BLaER1 treated with 17β-estradiol and CSF1 and Interleukin-3, amounts not matched to agents 10 nM and 100 nM (cell line): ENCODE measurements around the gene GALNT16.
"Not testable (repeated sequence)": the region's sequence is repeated elsewhere in the genome, so short reads cannot be mapped to it uniquely, and the experiment has no call there.

Experiments
- H3K27ac ChIP-seq, 11 experiments: shearing (Covaris generic); formaldehyde crosslinking; 2 replicates each; pipeline ENCODE4 v1.8.1; 2022
- H3K27me3 ChIP-seq, 11 experiments: shearing (Covaris generic); formaldehyde crosslinking; 2 replicates each; pipeline ENCODE4 v1.8.1; 2022
- H3K36me3 ChIP-seq, 11 experiments: shearing (Covaris generic); formaldehyde crosslinking; 2 replicates each; pipeline ENCODE4 v1.8.1; 2022
- H3K4me1 ChIP-seq, 10 experiments: shearing (Covaris generic); formaldehyde crosslinking; 2 replicates each; pipeline ENCODE4 v1.8.1; 2022
- H3K4me2 ChIP-seq, 11 experiments: shearing (Covaris generic); formaldehyde crosslinking; 2 replicates each; pipeline ENCODE4 v1.8.1; 2022
- H3K4me3 ChIP-seq, 10 experiments: shearing (Covaris generic); formaldehyde crosslinking; 2 replicates each; pipeline ENCODE4 v1.8.1; 2022
- H3K9ac ChIP-seq, 11 experiments: shearing (Covaris generic); formaldehyde crosslinking; 2 replicates each; pipeline ENCODE4 v1.8.1; 2022
- H3K9me3 ChIP-seq, 11 experiments: shearing (Covaris generic); formaldehyde crosslinking; replicated peaks in 1 of 11; 2 replicates each; pipeline ENCODE4 v1.8.1; 2022
- H4K20me1 ChIP-seq, 11 experiments: shearing (Covaris generic); formaldehyde crosslinking; 2 replicates each; pipeline ENCODE4 v1.8.1; 2022
- Cebpa-rat ChIP-seq, 11 experiments: shearing (Covaris generic); IDR thresholded peaks; 2 replicates each; pipeline ENCODE4 v1.8.1; 2022

The GALNT16 gene

DNA sequence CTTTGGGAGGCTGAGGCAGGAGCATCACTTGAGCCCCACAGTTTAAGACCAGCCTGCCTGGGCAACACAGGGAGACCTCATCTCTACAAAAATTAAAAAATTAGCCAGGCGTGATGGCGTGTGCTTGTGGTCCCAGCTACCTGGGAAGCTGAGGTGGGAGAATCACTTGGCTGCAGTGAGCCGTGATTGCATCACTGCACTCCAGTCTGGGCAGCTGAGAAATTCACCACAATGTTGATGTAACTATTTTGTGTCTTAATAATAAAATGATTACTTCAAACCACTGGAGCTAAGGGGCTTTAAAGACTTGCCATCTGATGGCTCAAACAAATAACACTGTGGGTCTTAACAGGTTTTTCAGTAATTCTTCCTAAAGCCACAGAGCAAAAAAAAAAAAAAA is 127.4 kb downstream of the GALNT16 start:
- TF ChIP-seq Cebpa-rat (IDR thresholded peaks at IDR 0.05), result no peak
- H3K4me1 ChIP-seq, result peaks cover 0 to 6% (median 0%) of the 10 kb centered on the region in 10 experiments; a peak in 1 of 20 replicates
- no peak overlapping the region for H3K27ac ChIP-seq
- no peaks in the 10 kb centered on the region for H3K27me3 ChIP-seq
- H3K4me3 ChIP-seq, result no peak overlapping the region
- no peak overlapping the region for H3K4me2 ChIP-seq
- H3K9ac ChIP-seq, result no peak overlapping the region
- H3K9me3 ChIP-seq, result no peaks in the 10 kb centered on the region
- peaks cover 94 to 100% (median 100%) of the 10 kb centered on the region in 11 experiments for H3K36me3 ChIP-seq
- peaks cover 86 to 100% (median 99%) of the 10 kb centered on the region in 11 experiments; a peak in 21 of 22 replicates for H4K20me1 ChIP-seq

DNA sequence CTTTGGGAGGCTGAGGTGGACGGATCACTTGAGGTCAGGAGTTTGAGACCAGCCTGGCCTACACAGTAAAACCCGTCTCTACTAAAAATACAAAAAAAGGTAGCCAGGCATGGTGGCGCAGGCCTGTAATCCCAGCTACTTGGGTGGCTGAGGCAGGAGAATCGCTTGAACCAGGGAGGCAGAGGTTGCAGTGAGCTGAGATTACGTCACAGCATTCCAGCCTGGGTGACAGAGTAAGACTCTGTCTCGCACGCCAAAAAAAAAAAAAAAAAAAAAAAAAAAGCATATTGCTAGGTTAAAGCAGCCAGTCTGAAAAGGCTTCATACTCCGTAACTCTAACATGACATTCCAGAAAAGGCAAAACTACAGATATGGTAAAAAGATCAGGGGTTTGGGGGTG is 131.4 kb downstream of the GALNT16 start:
- H3K4me2 ChIP-seq, result peak overlapping the region in 1 of 11 experiments; percentile 8; a peak in 1 of 22 replicates
- peaks cover 96 to 100% (median 100%) of the 10 kb centered on the region in 11 experiments for H3K36me3 ChIP-seq
- peaks cover 88 to 100% (median 97%) of the 10 kb centered on the region in 11 experiments; a peak in 21 of 22 replicates for H4K20me1 ChIP-seq
- peaks cover 13 to 30% (median 23%) of the 10 kb centered on the region in 10 experiments for H3K4me1 ChIP-seq
- H3K4me3 ChIP-seq, H3K27ac ChIP-seq, H3K27me3 ChIP-seq, H3K9ac ChIP-seq, H3K9me3 ChIP-seq: not testable (repeated sequence)

DNA sequence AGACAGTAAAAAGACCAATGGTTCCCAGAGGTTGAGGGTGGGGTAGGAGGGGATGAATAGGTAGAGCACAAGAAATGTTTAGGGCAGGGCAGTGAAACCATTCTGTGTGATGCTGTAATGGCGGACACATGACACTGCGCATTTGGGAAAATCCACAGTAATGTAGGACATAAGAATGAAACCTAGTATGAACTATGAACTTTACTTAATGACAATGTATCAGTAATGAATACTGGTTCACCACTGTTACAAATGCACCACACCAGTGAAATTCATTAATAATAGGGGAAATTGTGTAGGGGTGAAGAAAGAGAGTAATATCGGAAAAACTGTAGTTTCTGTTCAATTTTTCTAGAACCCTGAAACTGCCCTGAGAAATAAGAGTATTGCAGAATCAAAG is 132.5 kb downstream of the GALNT16 start:
- peaks cover 86 to 94% (median 91%) of the 10 kb centered on the region in 11 experiments for H3K36me3 ChIP-seq
- peaks cover 81 to 99% (median 93%) of the 10 kb centered on the region in 11 experiments; a peak in 21 of 22 replicates for H4K20me1 ChIP-seq
- H3K9me3 ChIP-seq, result no peaks in the 10 kb centered on the region
- H3K9ac ChIP-seq, result no peak overlapping the region
- H3K4me3 ChIP-seq, result no peak overlapping the region
- H3K27ac ChIP-seq, result no peak overlapping the region
- H3K4me2 ChIP-seq, result no peak overlapping the region
- no peaks in the 10 kb centered on the region for H3K27me3 ChIP-seq
- TF ChIP-seq Cebpa-rat (IDR thresholded peaks at IDR 0.05), result no peak
- peaks cover 21 to 38% (median 30%) of the 10 kb centered on the region in 10 experiments for H3K4me1 ChIP-seq

GRCh38 chr14:69395929-69396328 is 136.0 kb downstream of the GALNT16 start:
- Histone ChIP-seq H3K9ac (peak overlapping the region in 8 of 11 experiments; percentile 13 to 99 (median 98); a peak in 9 of 22 replicates), H3K9me3 (peaks cover 0 to 4% (median 0%) of the 10 kb centered on the region in 11 experiments; a peak in 2 of 22 replicates), H3K4me2 (peak overlapping the region; percentile 78 to 96 (median 92)), H3K4me3 (peak overlapping the region in 4 of 10 experiments; percentile 3 to 83 (median 78); a peak in 4 of 20 replicates), H3K4me1 (peaks cover 40 to 60% (median 49%) of the 10 kb centered on the region in 10 experiments), H3K36me3 (peaks cover 53 to 60% (median 57%) of the 10 kb centered on the region in 11 experiments), H3K27me3 (no peaks in the 10 kb centered on the region), H4K20me1 (peaks cover 47 to 67% (median 59%) of the 10 kb centered on the region in 11 experiments; a peak in 21 of 22 replicates), H3K27ac (0 out of 22 replicates have a peak overlapping the region, but pooled peaks of 1 of the 11 experiments have one; percentile 99)
- no peak for TF ChIP-seq Cebpa-rat (IDR thresholded peaks at IDR 0.05)

DNA sequence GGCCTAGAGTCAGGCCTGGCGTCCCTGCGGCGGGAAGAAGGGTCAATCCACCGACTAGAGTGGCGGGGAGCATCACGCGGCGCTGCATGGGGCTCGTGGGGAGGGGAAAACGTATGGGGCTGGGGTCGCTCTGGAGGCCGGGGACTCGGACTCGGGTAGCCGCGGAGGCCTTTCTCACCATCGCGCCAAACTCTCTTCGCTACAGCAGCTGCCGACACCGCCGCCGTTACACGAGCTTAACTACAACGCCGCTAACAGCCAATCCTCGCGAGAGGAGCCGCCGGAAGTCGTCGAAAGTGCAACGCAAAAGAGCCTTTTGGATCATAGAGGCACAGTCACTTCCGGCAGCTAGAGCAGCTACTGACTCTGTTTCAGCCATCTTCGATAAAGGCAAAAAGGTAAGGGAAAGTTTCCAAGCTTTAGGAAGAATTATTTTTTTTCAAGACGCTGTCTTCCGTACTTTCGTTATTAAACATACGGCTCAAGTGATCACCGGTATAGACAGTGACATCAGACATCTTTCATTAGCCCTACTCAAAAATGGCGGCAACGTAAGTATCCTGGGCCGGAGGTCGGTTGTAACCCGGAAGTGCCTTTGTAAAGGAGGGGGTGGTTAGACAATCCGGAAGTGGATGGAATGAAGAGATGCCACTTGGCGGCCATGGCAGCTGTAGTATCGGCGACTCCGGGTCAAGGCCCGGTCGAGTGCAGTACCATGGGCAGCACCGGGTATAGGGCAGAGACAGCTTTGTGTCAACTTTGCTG is 138.3 kb downstream of the GALNT16 start, which contains the start of the genes ERH and SLC39A9:
Gene ERH, minus strand, starts transcription at position 247 of the 765 bp plus-strand sequence. Its CDS starts 66 bp downstream, at position 181.
Gene SLC39A9, plus strand, starts transcription at position 640 of the 765 bp plus-strand sequence. CDS start 678 bp downstream, outside the sequence.
- peak within 1 kb of the TSS; percentile 88 to 99 (median 97) for H3K27ac ChIP-seq
- H3K9ac ChIP-seq, result peak within 1 kb of the TSS; percentile 94 to 99 (median 98)
- H3K27me3 ChIP-seq, result no peaks in the 10 kb centered on the region
- H3K4me2 ChIP-seq, result peak within 1 kb of the TSS; percentile 91 to 99 (median 94)
- H3K4me1 ChIP-seq, result peaks cover 46 to 68% (median 55%) of the 10 kb centered on the region in 10 experiments
- H3K9me3 ChIP-seq, result peaks cover 0 to 10% (median 0%) of the 10 kb centered on the region in 11 experiments; a peak in 4 of 22 replicates
- peaks cover 32 to 44% (median 36%) of the 10 kb centered on the region in 11 experiments for H3K36me3 ChIP-seq
- H4K20me1 ChIP-seq, result peaks cover 26 to 52% (median 36%) of the 10 kb centered on the region in 11 experiments; a peak in 20 of 22 replicates
- TF ChIP-seq Cebpa-rat (IDR thresholded peaks at IDR 0.05), result no peak
- peak within 1 kb of the TSS; percentile 76 to 92 (median 82) for H3K4me3 ChIP-seq

DNA sequence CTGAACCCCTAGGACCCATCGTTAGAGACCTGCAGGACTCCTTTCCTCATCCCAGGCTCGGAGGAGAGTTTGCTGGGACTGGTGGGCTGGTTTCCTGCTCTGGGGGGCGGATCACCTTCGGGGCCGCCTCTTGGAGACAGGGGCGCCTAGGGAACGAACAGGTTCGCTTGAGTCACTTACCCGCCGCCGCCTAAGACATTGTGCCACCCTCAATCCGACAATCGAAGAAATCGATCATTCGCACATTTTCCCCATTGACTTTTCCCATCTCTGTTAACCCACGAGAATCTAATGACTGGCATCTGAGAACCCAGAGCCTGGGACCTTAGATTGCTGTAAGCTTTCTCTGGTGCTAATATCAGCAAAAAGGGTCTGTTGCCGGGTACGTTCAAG is 138.9 kb downstream of the GALNT16 start:
- Histone ChIP-seq H3K4me2 (peak overlapping the region; percentile 91 to 99 (median 94)), H3K4me3 (peak overlapping the region; percentile 76 to 92 (median 82)), H3K27me3 (no peaks in the 10 kb centered on the region), H3K27ac (peak overlapping the region; percentile 88 to 99 (median 97)), H3K9me3 (peaks cover 3 to 16% (median 4%) of the 10 kb centered on the region in 11 experiments; a peak in 21 of 22 replicates), H3K9ac (peak overlapping the region; percentile 94 to 99 (median 98)), H3K36me3 (peaks cover 26 to 44% (median 34%) of the 10 kb centered on the region in 11 experiments), H4K20me1 (peaks cover 20 to 46% (median 30%) of the 10 kb centered on the region in 11 experiments; a peak in 20 of 22 replicates), H3K4me1 (peaks cover 41 to 62% (median 54%) of the 10 kb centered on the region in 10 experiments)
- no peak for TF ChIP-seq Cebpa-rat (IDR thresholded peaks at IDR 0.05)

- Histone ChIP-seq H3K36me3 (peaks cover 24 to 44% (median 34%) of the 10 kb centered on the region in 11 experiments), H3K4me3 (peak overlapping the region; percentile 76 to 92 (median 82)), H3K4me1 (peaks cover 41 to 62% (median 53%) of the 10 kb centered on the region in 10 experiments), H3K4me2 (peak overlapping the region; percentile 91 to 99 (median 94)), H3K27ac (peak overlapping the region in 1 of 11 experiments; percentile 97; a peak in 1 of 22 replicates), H3K9ac (peak overlapping the region; percentile 94 to 99 (median 98); a peak in 21 of 22 replicates), H3K9me3 (peaks cover 11 to 24% (median 13%) of the 10 kb centered on the region in 11 experiments), H4K20me1 (peaks cover 13 to 42% (median 23%) of the 10 kb centered on the region in 11 experiments; a peak in 18 of 22 replicates), H3K27me3 (no peaks in the 10 kb centered on the region)
- no peak for TF ChIP-seq Cebpa-rat (IDR thresholded peaks at IDR 0.05)
Observed at GRCh38 chr14:69399750-69400149, 139.8 kb downstream of the GALNT16 start.

DNA sequence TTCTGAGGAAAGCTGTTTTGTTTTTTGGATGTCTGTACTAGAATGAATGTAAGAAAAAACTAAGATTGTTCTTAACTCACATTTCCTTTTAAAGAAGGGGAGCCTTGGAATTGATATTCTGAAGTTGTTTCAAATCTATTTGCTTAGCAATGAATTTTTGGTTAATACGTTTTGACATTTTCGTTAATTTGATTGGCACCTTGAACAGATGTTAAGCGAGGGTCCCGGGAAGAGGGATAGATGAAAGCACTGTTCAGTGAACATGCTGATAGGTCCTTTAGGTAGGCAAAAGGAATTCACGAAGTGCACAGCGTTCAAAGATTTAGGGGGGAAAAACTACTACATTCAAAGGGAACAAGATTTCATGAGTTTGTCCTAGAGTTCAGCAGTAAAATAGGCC is 140.2 kb downstream of the GALNT16 start:
- Histone ChIP-seq H3K4me3 (peak overlapping the region; percentile 76 to 92 (median 82)), H4K20me1 (peaks cover 9 to 42% (median 19%) of the 10 kb centered on the region in 11 experiments; a peak in 18 of 22 replicates), H3K9ac (peak overlapping the region; percentile 94 to 99 (median 98); a peak in 18 of 22 replicates), H3K27ac (no peak overlapping the region), H3K4me1 (peaks cover 37 to 57% (median 50%) of the 10 kb centered on the region in 10 experiments), H3K36me3 (peaks cover 24 to 44% (median 34%) of the 10 kb centered on the region in 11 experiments), H3K9me3 (peaks cover 15 to 28% (median 17%) of the 10 kb centered on the region in 11 experiments), H3K4me2 (peak overlapping the region; percentile 91 to 99 (median 94)), H3K27me3 (no peaks in the 10 kb centered on the region)
- TF ChIP-seq Cebpa-rat (IDR thresholded peaks at IDR 0.05), result no peak
